ENCODE results near the gene PLA2G5. TPM values are rescaled to one million over a fixed set of nuclear protein-coding genes. Genes with fewer than 3 reads are reported as not detected.

The PLA2G5 gene
- polyA plus RNA-seq, 4 donors = not detected

DNA sequence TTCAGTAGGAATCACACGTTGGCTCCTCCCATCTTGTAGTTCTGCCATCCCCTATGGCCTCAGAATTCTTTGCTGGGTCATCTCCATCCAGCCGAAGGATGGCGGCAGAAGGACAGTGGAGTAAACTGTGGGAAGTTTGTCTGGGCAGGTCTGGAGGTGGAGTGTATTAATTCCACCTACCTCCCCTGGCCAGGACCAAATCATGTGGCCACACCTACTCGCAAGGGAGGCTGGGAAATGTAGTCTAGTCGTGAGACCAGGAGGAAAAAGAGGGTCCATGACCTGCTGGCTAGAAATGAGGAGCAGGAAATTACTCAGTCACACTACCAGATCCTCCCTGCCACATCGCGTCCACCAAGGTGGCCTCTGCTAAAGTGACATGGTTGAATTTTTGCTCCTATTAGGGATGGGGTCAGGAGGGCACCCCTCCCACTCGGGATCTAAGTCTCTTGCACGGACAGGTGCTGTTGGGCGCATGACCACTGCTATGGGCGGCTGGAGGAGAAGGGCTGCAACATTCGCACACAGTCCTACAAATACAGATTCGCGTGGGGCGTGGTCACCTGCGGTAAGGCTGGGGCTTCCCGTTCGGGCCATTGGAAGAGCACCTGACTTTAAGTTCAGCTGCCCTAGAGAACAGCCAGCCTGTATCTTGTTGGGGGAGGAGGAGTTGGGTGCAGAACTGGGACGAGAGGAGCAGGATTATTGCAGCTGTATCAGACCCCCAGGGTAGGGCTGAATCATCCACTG, 19.5 kb downstream of the PLA2G5 start:
- DNase-seq (ENCODE audit: low read depth in 4 of 4, low spot score in 3 of 4) = no peak

GRCh38 chr1:20090119-20090518, 20.1 kb downstream of the PLA2G5 start:
- DNase-seq (ENCODE audit: low read depth in 4 of 4, low spot score in 3 of 4) = no peak

GRCh38 chr1:20090641-20091040, 20.6 kb downstream of the PLA2G5 start:
- DNase-seq (ENCODE audit: low read depth in 4 of 4, low spot score in 3 of 4) = no peak

- DNase-seq (ENCODE audit: low read depth in 4 of 4, low spot score in 3 of 4) = no peak
Measured at GRCh38 chr1:20093303-20093702, 23.3 kb downstream of the PLA2G5 start.

GRCh38 chr1:20093940-20094391, 24.0 kb downstream of the PLA2G5 start:
- DNase-seq (ENCODE audit: low read depth in 4 of 4, low spot score in 3 of 4) = no peak

GRCh38 chr1:20095564-20096434, 25.8 kb downstream of the PLA2G5 start:
- DNase-seq (ENCODE audit: low read depth in 4 of 4, low spot score in 3 of 4) = no peak

DNA sequence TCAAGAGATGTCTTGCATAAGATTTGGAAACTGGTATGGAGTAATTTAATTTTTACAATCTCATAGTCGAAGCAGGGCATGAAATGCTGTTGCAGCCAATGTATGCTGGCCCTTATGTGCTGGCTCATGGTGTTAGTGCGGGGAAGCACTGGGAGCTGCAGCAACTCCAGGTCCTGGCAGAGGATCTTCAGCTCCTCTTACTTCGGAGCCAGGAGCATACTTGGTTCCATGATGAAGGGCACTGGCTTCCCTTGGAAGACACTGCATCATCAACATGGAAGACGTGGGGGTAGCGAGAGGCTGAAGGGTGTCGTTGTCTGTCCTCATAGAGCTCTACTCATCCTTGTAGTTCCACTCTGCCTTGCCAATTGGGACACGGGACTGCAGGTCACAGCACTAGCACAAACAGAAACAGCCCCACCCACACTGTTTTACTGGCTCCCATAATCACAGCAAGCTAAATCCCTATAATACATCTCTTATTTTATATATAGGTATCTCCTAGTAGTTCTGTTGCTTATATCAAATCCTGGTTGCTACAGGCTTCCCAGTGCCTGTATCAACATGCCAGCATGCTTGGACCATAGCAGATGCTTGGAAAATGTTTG, 26.9 kb downstream of the PLA2G5 start:
- DNase-seq (ENCODE audit: low read depth in 4 of 4, low spot score in 3 of 4) = no peak

GRCh38 chr1:20099533-20099932, 29.5 kb downstream of the PLA2G5 start:
- no peak for DNase-seq (ENCODE audit: low read depth in 4 of 4, low spot score in 3 of 4)

- DNase-seq (ENCODE audit: low read depth in 4 of 4, low spot score in 3 of 4) = peak in 2 of 4 donors; percentile 7 to 15
Measured at GRCh38 chr1:20100632-20101355, 30.8 kb downstream of the PLA2G5 start.

DNA sequence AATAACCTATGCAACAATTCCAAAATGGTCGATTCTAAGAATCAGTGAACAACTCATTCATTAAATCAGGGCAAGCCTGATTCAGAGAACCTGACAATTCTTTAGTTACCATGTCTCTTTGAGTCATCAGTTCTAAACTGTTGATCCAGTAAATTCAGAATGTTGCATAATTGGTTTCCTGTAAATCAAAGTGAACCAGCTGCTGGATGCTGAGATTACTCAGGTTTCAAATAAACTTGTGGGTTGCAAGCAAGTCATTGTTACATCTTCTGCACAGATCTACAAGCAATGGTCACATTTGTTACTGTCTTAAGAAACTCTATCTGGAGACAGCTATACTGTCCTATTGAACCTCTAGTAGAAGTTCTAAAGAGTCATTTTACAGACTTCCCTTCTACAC, 32.9 kb downstream of the PLA2G5 start:
- DNase-seq (ENCODE audit: low read depth in 4 of 4, low spot score in 3 of 4) = no peak

DNA sequence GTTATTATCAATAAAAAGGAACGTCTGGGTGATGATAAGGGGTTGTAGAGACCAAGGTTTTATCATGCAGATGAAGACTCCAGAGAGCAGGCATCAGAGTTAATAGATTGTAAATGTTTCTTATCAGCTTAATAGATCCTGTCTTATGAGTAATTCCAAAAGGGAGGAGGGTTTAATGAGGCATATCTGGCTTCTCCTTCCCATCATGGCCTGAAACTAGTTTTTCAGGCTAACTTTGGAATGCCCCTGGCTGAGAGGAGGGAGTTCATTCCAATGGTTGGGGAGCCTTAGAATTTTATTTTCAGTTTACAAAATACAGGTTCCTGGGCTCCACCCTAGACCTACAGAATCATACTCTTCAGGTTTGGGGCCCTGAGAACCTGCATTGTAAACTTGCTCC, 35.9 kb downstream of the PLA2G5 start:
- DNase-seq (ENCODE audit: low read depth in 4 of 4, low spot score in 3 of 4) = no peak

GRCh38 chr1:20107351-20107750, 37.4 kb downstream of the PLA2G5 start:
- DNase-seq (ENCODE audit: low read depth in 4 of 4, low spot score in 3 of 4) = no peak

GRCh38 chr1:20107796-20108195, 37.8 kb downstream of the PLA2G5 start:
- no peak for DNase-seq (ENCODE audit: low read depth in 4 of 4, low spot score in 3 of 4)

DNA sequence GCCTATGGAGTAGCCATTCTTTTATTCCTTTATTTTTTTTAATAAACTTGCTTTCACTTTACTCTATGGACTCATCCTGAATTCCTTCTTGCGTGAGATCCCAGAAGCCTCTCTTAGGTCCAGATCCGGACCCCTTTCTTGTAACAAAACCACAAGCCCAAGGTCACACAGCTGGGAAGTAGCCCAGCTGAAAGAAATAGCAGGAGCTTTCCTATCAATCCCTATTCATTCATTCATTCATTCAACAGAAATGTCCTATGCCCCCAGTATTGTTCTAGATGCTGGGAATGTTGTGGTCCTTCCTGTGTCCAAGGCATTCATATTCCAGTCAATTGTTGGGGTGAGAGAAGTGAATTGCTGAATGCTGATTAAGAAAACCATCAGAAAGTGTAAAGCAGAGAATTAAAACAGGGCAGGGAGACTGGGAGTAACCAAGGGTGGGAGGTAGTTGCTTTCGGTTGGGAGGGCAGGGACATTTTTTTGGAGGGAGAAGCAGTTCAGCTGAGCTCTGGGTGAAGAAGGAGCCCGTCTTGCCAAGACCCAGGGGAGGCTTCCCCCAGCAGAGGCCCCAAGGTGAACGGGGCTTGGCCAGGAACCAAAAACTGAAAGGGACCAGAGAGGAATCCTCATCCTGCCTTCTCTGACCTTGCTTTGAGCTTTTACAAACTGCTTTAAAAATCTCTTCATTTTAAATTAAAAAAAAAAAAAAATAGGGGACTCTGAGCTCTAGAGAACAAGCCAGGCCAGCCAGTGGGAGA, 38.6 kb downstream of the PLA2G5 start:
- no peak for DNase-seq (ENCODE audit: low read depth in 4 of 4, low spot score in 3 of 4)

GRCh38 chr1:20109223-20109856, 39.3 kb downstream of the PLA2G5 start:
- no peak for DNase-seq (ENCODE audit: low read depth in 4 of 4, low spot score in 3 of 4)

- DNase-seq (ENCODE audit: low read depth in 4 of 4, low spot score in 3 of 4) = no peak
Measured at GRCh38 chr1:20110679-20111078, 40.7 kb downstream of the PLA2G5 start.

GRCh38 chr1:20111452-20111851, 41.5 kb downstream of the PLA2G5 start:
- no peak for DNase-seq (ENCODE audit: low read depth in 4 of 4, low spot score in 3 of 4)

DNA sequence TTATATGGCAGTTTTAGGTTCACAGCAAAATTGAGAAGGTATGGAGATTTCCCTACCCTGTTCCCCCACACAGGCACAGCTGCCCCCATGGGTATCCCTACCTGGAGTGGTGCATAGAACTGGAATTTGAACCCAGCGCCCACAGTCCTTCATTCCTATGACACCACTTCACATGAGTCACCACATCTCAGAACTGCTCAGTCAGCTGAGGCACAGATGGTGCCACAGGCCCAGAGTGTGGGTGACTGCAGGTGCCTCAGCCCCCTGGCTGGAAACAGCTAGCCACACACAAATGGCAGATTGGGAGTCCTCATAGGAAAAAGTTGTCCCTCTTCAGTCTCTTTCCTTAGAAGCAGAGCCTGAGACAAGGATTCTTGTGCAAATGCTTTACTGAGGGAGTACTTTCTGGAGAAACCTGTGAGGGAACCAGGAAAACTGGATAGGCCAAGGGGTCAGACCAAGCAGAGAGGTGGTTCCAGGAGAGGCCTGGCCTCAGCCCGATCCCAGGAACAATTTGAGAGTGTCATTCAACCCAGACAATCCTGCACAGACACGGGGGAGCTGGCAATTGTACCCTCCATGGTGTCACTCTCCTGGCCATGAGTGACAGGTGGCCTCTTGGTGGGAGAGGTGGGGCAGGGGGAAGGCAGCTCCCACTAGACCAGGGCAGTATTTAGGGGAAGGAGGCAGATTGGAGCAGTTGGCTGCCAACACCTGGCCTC, 42.4 kb downstream of the PLA2G5 start:
- no peak for DNase-seq (ENCODE audit: low read depth in 4 of 4, low spot score in 3 of 4)
